ENCODE results near the gene KAT7. TPM values are rescaled to one million over a fixed set of nuclear protein-coding genes. Genes with fewer than 3 reads are reported as not detected.
A peak's percentile ranks its signal among the peaks of the same experiment; 100 is the strongest.

Gene KAT7
- total RNA-seq (207 TPM), polyA plus RNA-seq (10 to 100 TPM; 37.0 to 49.6 (median 46.9) TPM)

GRCh38 chr17:49788478-49789242 is at the start of gene KAT7:
Gene KAT7 (plus strand): TSS chr17:49788681. CDS start chr17:49788835, 154 bp downstream.
- H3K9me3 ChIP-seq (ENCODE audit: control insufficient read depth in 2 of 2, low read length in 2 of 2) = no peaks in the 10 kb centered on the region
- peak within 1 kb of the TSS; percentile 95 for H3K4me3 ChIP-seq (ENCODE audit: low read depth, low read length)
- Mint-ChIP-seq H3K9me3 (no peaks in the 10 kb centered on the region), H3K27me3 (no peaks in the 10 kb centered on the region), H3K4me3 (peak within 1 kb of the TSS; percentile 90 to 100 (median 94)), H3K4me1 (peaks cover 22 to 64% (median 52%) of the 10 kb centered on the region in 4 donors), H3K36me3 (peaks cover 17% of the 10 kb centered on the region), H3K27ac (peak within 1 kb of the TSS; percentile 96 to 99 (median 98))
- H3K27me3 ChIP-seq (ENCODE audit: control insufficient read depth, insufficient read depth, low read length) = no peaks in the 10 kb centered on the region
- peak within 1 kb of the TSS; percentile 99 for H3K27ac ChIP-seq (ENCODE audit: insufficient read depth, low read length, poor library complexity, severe bottlenecking)
- peaks cover 27% of the 10 kb centered on the region for H3K36me3 ChIP-seq (ENCODE audit: control insufficient read depth, insufficient read depth, low read length)
- peaks cover 43% of the 10 kb centered on the region for H3K4me1 ChIP-seq (ENCODE audit: control insufficient read depth, insufficient read depth, low read length, poor library complexity, severe bottlenecking)
- ATAC-seq (ENCODE audit: low read depth in 2 of 2) (peak; percentile 88 to 91), DNase-seq (peak; percentile 98 to 100 (median 99))

GRCh38 chr17:49739641-49740271 is 48.7 kb upstream of the KAT7 start:
- H3K27ac ChIP-seq (ENCODE audit: insufficient read depth, low read length, poor library complexity, severe bottlenecking) = peak overlapping the region; percentile 98
- peak; percentile 99 for ATAC-seq (ENCODE audit: low read depth in 2 of 2)
- H3K9me3 ChIP-seq (ENCODE audit: control insufficient read depth in 2 of 2, low read length in 2 of 2) = no peaks in the 10 kb centered on the region
- DNase-seq = peak; percentile 90 to 99 (median 98)
- peaks cover 0 to 3% (median 0%) of the 10 kb centered on the region in 7 donors for H3K9me3 Mint-ChIP-seq
- H3K36me3 Mint-ChIP-seq = peaks cover 41% of the 10 kb centered on the region
- peaks cover 3% of the 10 kb centered on the region for H3K36me3 ChIP-seq (ENCODE audit: control insufficient read depth, insufficient read depth, low read length)
- H3K4me1 ChIP-seq (ENCODE audit: control insufficient read depth, insufficient read depth, low read length, poor library complexity, severe bottlenecking) = peaks cover 92% of the 10 kb centered on the region
- H3K27me3 ChIP-seq (ENCODE audit: control insufficient read depth, insufficient read depth, low read length) = no peaks in the 10 kb centered on the region
- H3K4me1 Mint-ChIP-seq = peaks cover 22 to 89% (median 58%) of the 10 kb centered on the region in 4 donors
- no peaks in the 10 kb centered on the region for H3K27me3 Mint-ChIP-seq
- H3K4me3 ChIP-seq (ENCODE audit: low read depth, low read length) = peak overlapping the region; percentile 99
- H3K27ac Mint-ChIP-seq = peak overlapping the region; percentile 98 to 100 (median 99)
- H3K4me3 Mint-ChIP-seq = peak overlapping the region; percentile 92 to 99 (median 96)

GRCh38 chr17:49741009-49741691 is 47.3 kb upstream of the KAT7 start:
- DNase-seq (peak in 1 of 3 donors; percentile 41), ATAC-seq (ENCODE audit: low read depth in 2 of 2) (no peak)
- Histone ChIP-seq H3K9me3 (ENCODE audit: control insufficient read depth in 2 of 2, low read length in 2 of 2) (no peaks in the 10 kb centered on the region), H3K36me3 (ENCODE audit: control insufficient read depth, insufficient read depth, low read length) (peaks cover 12% of the 10 kb centered on the region), H3K27me3 (ENCODE audit: control insufficient read depth, insufficient read depth, low read length) (no peaks in the 10 kb centered on the region), H3K27ac (ENCODE audit: insufficient read depth, low read length, poor library complexity, severe bottlenecking) (peak overlapping the region; percentile 98), H3K4me1 (ENCODE audit: control insufficient read depth, insufficient read depth, low read length, poor library complexity, severe bottlenecking) (peaks cover 94% of the 10 kb centered on the region), H3K4me3 (ENCODE audit: low read depth, low read length) (peak overlapping the region; percentile 99)
- Mint-ChIP-seq H3K27me3 (no peaks in the 10 kb centered on the region), H3K4me3 (peak overlapping the region; percentile 92 to 99 (median 96)), H3K4me1 (peaks cover 22 to 89% (median 65%) of the 10 kb centered on the region in 4 donors), H3K9me3 (peaks cover 0 to 3% (median 0%) of the 10 kb centered on the region in 7 donors), H3K36me3 (peaks cover 46% of the 10 kb centered on the region), H3K27ac (peak overlapping the region; percentile 98 to 100 (median 99))

- H3K27me3 ChIP-seq (ENCODE audit: control insufficient read depth, insufficient read depth, low read length) = no peaks in the 10 kb centered on the region
- peaks cover 94% of the 10 kb centered on the region for H3K4me1 ChIP-seq (ENCODE audit: control insufficient read depth, insufficient read depth, low read length, poor library complexity, severe bottlenecking)
- H3K36me3 Mint-ChIP-seq = peaks cover 42% of the 10 kb centered on the region
- peak overlapping the region; percentile 98 to 100 (median 99) for H3K27ac Mint-ChIP-seq
- H3K4me3 ChIP-seq (ENCODE audit: low read depth, low read length) = peak overlapping the region; percentile 99
- H3K9me3 Mint-ChIP-seq = peaks cover 0 to 3% (median 0%) of the 10 kb centered on the region in 7 donors
- H3K4me1 Mint-ChIP-seq = peaks cover 23 to 89% (median 66%) of the 10 kb centered on the region in 4 donors
- no peak for ATAC-seq (ENCODE audit: low read depth in 2 of 2)
- H3K27ac ChIP-seq (ENCODE audit: insufficient read depth, low read length, poor library complexity, severe bottlenecking) = peak overlapping the region; percentile 98
- H3K9me3 ChIP-seq (ENCODE audit: control insufficient read depth in 2 of 2, low read length in 2 of 2) = no peaks in the 10 kb centered on the region
- DNase-seq = no peak
- peak overlapping the region; percentile 92 to 99 (median 96) for H3K4me3 Mint-ChIP-seq
- peaks cover 12% of the 10 kb centered on the region for H3K36me3 ChIP-seq (ENCODE audit: control insufficient read depth, insufficient read depth, low read length)
- H3K27me3 Mint-ChIP-seq = no peaks in the 10 kb centered on the region
Observed at GRCh38 chr17:49741692-49742076, 46.8 kb upstream of the KAT7 start.

GRCh38 chr17:49742166-49742638 is 46.3 kb upstream of the KAT7 start:
- Mint-ChIP-seq H3K36me3 (peaks cover 41% of the 10 kb centered on the region), H3K27me3 (no peaks in the 10 kb centered on the region), H3K4me3 (peak overlapping the region; percentile 92 to 99 (median 96)), H3K9me3 (peaks cover 0 to 3% (median 0%) of the 10 kb centered on the region in 7 donors), H3K4me1 (peaks cover 25 to 89% (median 66%) of the 10 kb centered on the region in 4 donors), H3K27ac (peak overlapping the region; percentile 98 to 100 (median 99))
- no peak for ATAC-seq (ENCODE audit: low read depth in 2 of 2)
- DNase-seq = peak in 2 of 3 donors; percentile 38 to 70
- H3K4me1 ChIP-seq (ENCODE audit: control insufficient read depth, insufficient read depth, low read length, poor library complexity, severe bottlenecking) = peaks cover 94% of the 10 kb centered on the region
- H3K36me3 ChIP-seq (ENCODE audit: control insufficient read depth, insufficient read depth, low read length) = peaks cover 12% of the 10 kb centered on the region
- H3K4me3 ChIP-seq (ENCODE audit: low read depth, low read length) = peak overlapping the region; percentile 99
- no peaks in the 10 kb centered on the region for H3K27me3 ChIP-seq (ENCODE audit: control insufficient read depth, insufficient read depth, low read length)
- H3K27ac ChIP-seq (ENCODE audit: insufficient read depth, low read length, poor library complexity, severe bottlenecking) = peak overlapping the region; percentile 98
- H3K9me3 ChIP-seq (ENCODE audit: control insufficient read depth in 2 of 2, low read length in 2 of 2) = no peaks in the 10 kb centered on the region

- H3K4me3 Mint-ChIP-seq = peak overlapping the region; percentile 70 to 87 (median 78)
- peak overlapping the region; percentile 95 to 99 (median 97) for H3K27ac Mint-ChIP-seq
- ATAC-seq (ENCODE audit: low read depth in 2 of 2) (no peak), DNase-seq (no peak)
- peak overlapping the region; percentile 83 for H3K4me3 ChIP-seq (ENCODE audit: low read depth, low read length)
- no peaks in the 10 kb centered on the region for H3K27me3 ChIP-seq (ENCODE audit: control insufficient read depth, insufficient read depth, low read length)
- no peaks in the 10 kb centered on the region for H3K27me3 Mint-ChIP-seq
- peaks cover 100% of the 10 kb centered on the region for H3K4me1 ChIP-seq (ENCODE audit: control insufficient read depth, insufficient read depth, low read length, poor library complexity, severe bottlenecking)
- H3K9me3 ChIP-seq (ENCODE audit: control insufficient read depth in 2 of 2, low read length in 2 of 2) = no peaks in the 10 kb centered on the region
- H3K36me3 Mint-ChIP-seq = peaks cover 40% of the 10 kb centered on the region
- H3K4me1 Mint-ChIP-seq = peaks cover 19 to 93% (median 72%) of the 10 kb centered on the region in 4 donors
- H3K36me3 ChIP-seq (ENCODE audit: control insufficient read depth, insufficient read depth, low read length) = peaks cover 12% of the 10 kb centered on the region
- H3K9me3 Mint-ChIP-seq = peaks cover 0 to 3% (median 0%) of the 10 kb centered on the region in 7 donors
- H3K27ac ChIP-seq (ENCODE audit: insufficient read depth, low read length, poor library complexity, severe bottlenecking) = peak overlapping the region; percentile 94
Observed at GRCh38 chr17:49745175-49746139, 43.0 kb upstream of the KAT7 start.

All from CD4-positive, CD25-positive, alpha-beta regulatory T cell (primary cell).